ENCODE measurements around the gene IQGAP3.

Gene IQGAP3

DNA sequence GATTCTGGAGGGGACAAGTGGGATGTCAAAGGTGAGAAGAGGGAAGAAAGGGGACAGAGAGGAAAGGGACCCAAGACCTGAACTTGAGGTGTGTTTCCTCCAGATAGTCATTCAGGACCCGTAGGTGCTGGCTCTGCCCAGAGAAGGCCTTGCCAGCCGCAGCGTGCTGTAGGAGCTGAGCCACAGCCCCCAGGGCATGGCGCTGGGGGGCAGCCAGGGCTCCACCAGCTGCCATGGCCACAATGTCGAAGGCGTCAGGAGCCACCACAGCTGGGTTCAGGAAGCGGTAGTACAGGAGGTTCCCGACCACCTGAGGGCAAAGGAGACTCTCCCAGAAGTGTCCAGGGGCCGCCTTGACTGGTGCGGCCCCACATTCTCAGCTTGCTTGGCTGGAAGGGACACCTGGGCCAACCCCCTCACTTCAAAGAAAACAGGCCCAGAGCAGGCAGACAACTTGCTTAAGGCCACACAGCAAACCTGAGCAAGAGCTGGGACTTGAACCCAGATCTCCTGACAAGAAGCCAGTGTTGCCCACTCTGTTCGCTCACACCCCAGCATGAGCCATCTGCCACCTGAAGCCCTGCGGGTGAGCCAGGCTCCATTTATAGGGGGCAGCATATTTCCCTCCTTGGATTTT, 37.8 kb downstream of the IQGAP3 start:
- DNase-seq = no peak

GRCh38 chr1:156533568-156534220, 38.7 kb downstream of the IQGAP3 start:
- no peak for DNase-seq

GRCh38 chr1:156532374-156532773, 40.0 kb downstream of the IQGAP3 start:
- DNase-seq = no peak

DNA sequence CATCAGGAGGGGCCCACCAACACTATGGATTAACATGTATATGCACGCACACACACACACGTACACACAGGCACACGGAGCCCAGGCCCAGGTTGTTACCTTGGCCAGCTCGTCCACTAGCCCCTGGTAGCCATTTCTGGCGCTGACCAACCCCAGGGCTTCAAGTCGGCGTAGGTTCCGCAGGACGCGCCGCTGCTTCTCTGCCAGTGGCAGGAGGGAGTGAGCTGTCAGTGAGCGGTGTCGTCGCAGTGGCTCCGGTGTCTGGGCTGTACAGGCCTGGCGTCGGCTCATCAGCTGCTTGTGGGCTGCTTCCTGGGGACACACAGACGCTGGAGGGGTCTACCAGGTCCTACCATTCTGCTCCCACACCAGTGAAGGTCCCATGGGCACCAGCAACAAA, 42.4 kb downstream of the IQGAP3 start:
- no peak for DNase-seq

DNA sequence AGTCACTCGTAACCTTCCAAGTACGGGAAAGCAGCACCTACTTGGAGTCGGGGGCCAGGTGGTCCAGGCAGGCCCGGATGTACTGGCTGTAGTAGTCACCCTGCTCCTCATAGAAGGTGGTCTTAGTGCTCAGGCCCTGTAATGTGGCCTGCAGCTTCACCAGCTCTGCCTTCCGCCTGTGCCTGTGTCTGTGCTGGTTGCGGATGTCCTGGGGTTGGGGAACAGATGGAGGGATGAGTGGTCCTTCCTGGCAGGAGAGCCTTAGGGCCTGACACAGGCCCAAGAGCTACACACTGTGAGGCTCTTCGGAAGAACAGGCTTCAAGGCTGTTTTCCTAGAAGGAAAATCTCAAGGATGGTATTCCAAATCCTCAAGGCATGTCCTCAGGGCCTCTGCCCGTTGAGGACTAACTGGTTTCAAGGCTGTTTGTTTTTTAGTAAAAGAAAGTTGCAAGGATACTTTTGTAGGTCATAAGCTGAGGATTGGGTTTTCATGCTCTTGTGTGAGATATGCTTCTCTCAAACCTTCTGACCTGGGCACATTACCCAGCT, 43.4 kb downstream of the IQGAP3 start:
- no peak for DNase-seq

GRCh38 chr1:156528231-156528630, 44.1 kb downstream of the IQGAP3 start:
- DNase-seq = no peak

- DNase-seq = no peak
These were observed 44.8 kb downstream of the IQGAP3 start for GRCh38 chr1:156527584-156527983.

DNA sequence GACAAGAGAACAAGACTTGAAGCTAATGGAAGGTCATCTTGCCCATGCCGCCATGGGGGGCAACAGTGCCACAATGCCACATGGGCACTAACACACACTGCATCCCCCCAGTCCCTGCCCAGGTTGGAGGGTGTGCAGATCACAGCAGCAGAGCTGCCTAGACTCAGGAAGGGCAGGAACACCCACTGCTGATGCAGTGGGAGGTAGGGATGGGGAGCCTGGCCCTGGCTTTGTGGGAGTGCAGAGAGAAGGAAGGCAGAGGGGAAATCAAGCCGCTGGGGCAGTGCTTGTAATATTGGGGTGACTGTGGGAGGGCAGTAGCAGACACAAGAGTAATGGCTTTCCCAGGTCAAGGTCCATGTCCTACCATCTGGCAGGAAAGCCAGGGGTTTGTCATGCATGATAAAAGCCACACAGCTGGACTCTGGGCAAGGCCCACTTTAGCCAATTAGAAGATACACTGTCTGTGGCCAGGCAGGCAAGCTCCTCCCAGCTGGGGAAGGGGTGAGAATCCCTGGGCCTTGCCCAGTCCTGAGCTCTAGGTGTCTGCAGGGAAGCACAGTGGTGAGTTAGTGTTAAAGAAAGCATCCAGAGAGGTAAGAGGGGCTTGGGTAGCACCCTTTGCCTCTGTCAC, 46.4 kb downstream of the IQGAP3 start:
- no peak for DNase-seq

- DNase-seq = no peak
These were observed 47.3 kb downstream of the IQGAP3 start for GRCh38 chr1:156525071-156525501.

DNA sequence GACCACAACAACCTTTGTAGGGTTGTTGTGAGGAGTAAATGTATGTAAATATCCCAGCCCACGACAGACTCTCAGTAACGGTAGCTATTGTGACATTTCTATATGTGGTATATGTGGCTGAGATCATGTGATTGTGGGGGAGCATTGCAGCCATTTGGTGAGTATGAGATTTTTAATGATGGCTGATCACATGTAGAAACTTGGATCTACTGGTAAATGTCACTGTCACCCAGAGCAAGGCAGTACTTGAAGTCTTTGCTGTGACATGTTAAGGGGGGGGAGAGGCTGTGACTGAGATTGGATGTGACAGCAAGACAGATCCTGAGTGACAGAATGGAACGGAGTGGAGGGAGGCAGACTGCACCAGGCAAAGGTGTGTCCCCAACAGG, 47.9 kb downstream of the IQGAP3 start:
- peak; percentile 24 for DNase-seq

DNA sequence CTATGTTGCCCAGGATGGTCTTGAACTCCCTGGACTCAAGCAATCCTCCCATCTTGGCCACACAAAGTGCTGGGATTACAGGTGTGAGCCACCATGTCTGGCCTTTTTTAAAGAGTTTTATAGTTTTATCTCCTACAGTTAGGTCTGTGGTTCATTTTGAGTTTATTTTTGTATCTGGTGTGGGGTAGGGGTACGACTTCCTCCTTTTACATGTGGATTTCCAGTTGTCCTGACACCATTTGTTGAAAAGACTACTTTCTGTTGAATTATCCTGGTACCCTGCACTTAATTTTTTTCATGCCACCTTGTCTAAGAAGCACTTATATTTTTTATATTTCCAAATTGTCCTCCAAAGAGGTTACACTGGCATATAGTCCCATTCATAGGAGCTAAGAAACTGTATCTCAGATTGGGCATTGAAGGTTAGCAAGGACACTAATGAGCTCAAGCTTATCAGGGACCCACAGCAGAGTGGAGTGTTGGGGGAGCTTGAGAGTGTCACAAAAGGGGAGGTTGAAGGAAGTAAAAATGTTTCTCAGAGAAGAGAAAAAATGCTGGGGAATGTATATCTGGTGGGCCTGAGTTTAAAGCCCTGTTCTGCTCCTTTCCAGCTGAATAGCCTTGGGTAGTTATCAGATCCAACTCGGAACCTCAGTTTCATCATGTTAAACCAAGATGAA, 48.4 kb downstream of the IQGAP3 start:
- DNase-seq = no peak

- DNase-seq = no peak
These were observed 49.9 kb downstream of the IQGAP3 start for GRCh38 chr1:156522443-156522970.

GRCh38 chr1:156517748-156518147, 54.6 kb downstream of the IQGAP3 start:
- no peak for DNase-seq

DNA sequence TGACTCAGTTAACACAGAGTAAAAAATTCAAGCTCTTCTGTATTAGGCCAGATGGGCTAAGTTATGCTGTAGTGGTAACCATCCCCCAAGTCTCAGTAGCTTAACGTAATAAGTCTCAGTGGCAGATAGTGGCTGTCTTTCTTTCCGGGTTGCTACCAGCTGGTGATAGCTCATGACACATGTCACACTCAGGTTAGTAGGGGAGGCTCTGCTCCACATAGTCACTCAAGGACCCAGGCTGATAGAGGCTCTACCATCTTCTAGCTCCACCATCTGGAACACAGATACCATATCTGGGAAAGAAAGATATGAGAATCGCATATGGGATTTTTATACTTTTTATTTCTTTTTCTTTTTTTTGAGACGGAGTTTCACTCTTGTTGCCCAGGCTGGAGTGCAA, 55.5 kb downstream of the IQGAP3 start:
- DNase-seq = no peak

DNA sequence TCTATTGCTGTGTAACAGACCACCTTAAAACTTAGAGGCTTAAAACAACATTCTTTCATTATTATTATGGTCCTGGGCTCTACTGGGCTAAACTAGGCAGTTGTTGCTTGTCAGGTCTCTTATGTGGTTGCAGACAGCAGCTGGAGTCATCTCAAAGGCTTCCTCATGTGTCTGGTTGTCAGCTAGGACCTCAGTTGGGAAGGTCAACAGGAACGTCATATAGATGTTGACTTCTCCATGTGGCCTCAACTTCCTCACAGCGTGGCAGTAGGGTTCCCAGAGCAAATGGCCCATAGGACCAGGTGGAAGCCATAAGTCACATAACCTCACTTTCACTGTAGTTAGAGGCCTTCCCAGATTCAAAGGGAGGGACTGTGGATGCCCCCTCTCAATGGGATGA, 56.4 kb downstream of the IQGAP3 start:
- DNase-seq = no peak

GRCh38 chr1:156513185-156513584, 59.2 kb downstream of the IQGAP3 start:
- DNase-seq = no peak

GRCh38 chr1:156511644-156512043, 60.7 kb downstream of the IQGAP3 start:
- peak; percentile 82 for DNase-seq

DNA sequence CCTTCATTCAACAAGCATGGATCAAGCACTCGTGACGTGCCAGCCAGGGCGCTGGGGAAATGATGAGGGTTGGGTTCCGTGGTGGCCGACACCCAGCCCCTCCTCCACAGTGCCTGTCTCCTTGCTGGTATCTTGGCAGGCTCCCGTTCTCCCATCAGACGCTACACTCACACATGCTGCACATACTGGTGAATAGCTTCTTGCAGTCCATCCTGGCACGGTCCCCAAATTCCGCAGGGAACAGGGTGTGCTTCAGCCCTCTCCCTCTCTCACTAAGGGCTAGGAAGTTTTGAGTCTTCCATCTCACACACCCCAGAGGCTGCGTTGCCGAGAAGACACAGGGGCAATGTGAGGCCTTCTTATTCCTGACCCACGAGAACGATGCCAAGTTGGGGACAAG, 61.7 kb downstream of the IQGAP3 start:
- no peak for DNase-seq

DNA sequence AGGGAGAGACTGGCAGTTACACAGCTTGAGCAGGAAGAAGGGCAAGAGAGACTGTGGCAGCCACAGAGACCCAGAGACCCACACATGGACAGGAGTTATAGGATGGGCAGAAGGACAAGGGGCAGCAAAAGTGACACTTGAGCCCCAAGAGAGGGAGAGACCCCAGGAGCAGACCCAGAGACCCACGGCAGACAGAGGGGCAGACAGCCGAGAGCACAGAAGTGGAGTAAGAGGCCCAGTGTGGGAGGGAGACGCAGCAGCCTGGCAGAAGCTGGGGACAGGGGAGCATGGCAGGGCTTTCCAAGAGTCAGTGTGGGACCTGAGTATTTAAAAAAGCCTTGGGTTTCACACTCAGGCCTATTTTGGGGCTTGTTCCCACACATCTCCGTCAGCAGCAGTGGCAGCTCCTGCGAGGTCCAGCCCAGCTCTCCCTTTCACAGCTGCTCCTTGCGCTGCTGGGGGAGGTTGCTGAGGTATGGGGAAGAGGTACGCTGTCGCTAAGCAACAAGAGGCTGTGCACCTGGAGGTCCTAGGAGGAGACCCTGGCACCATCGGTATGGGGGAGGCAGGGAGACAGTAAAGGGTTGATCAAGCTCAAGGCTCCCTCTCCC, 62.8 kb downstream of the IQGAP3 start:
- DNase-seq = no peak

- no peak for DNase-seq
These were observed 63.5 kb downstream of the IQGAP3 start for GRCh38 chr1:156508955-156509234.

GRCh38 chr1:156508205-156508954, 64.0 kb downstream of the IQGAP3 start:
- DNase-seq = no peak

DNA sequence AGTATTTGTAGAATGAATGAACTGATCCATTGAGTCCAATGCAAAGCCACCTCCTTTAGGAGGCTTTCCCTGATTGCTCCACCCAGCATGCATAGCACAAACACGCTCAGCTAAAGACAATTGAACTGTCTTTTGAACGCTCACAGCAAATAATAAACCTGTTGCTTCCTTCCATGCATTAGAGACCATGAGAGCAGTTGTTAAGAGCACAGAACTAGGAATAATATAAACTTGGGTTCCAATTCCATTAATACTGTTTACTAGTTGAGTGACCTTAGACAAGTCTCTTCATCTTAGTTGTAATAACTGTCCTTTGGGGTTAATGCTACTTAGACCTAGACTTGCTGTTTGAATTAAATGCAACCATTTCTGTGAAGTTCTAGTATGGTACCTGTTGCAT, 65.9 kb downstream of the IQGAP3 start:
- no peak for DNase-seq

Data from activated CD4-positive, alpha-beta T cell treated with anti-CD3 and anti-CD28 coated beads, Interleukin-2, amount 50 U/mL, for 16 hours (primary cell).